Mesenchymal stem cell (in vitro differentiated cells and primary cell): ENCODE measurements around the gene RBL2.
"Not testable (repeated sequence)": the region's sequence is repeated elsewhere in the genome, so short reads cannot be mapped to it uniquely, and the experiment has no call there.

ENCODE experiments used
- DNase-seq: peaks from one replicate; pipeline ENCODE4 v3.0.0-alpha.2; 2013
- H2AFZ ChIP-seq: one replicate; pipeline ENCODE4 v1.6.1; 2013; ENCODE audit warnings: low read depth, mild to moderate bottlenecking, control low read depth, inconsistent platforms, low read length, moderate library complexity
- H2AK5ac ChIP-seq: 2 replicates; pipeline ENCODE4 v1.6.1; 2013; ENCODE audit warnings: low read length, moderate library complexity, mild to moderate bottlenecking, inconsistent platforms; ENCODE audit not compliant: severe bottlenecking
- H2BK120ac ChIP-seq: one replicate; pipeline ENCODE4 v1.6.1; 2013; ENCODE audit warnings: low read depth, mild to moderate bottlenecking, inconsistent platforms, low read length, moderate library complexity
- H2BK12ac ChIP-seq, 2 experiments: one replicate each; pipeline ENCODE4 v1.6.1; 2013; ENCODE audit warnings: inconsistent platforms in 2 of 2, low read length in 2 of 2, mild to moderate bottlenecking in 2 of 2, moderate library complexity in 2 of 2, control low read depth in 1 of 2
- H2BK15ac ChIP-seq: one replicate; pipeline ENCODE4 v1.6.1; 2013; ENCODE audit warnings: mild to moderate bottlenecking, low read depth, inconsistent platforms; ENCODE audit not compliant: poor library complexity, severe bottlenecking
- H2BK5ac ChIP-seq: 2 replicates; pipeline ENCODE4 v1.6.1; 2013; ENCODE audit warnings: low read depth, mild to moderate bottlenecking, low read length, control low read depth, inconsistent platforms; ENCODE audit not compliant: poor library complexity, severe bottlenecking
- H3K14ac ChIP-seq, 2 experiments: one replicate each; pipeline ENCODE4 v1.6.1; 2013; ENCODE audit warnings: inconsistent platforms in 2 of 2, low read length in 2 of 2, control low read depth in 1 of 2, mild to moderate bottlenecking in 1 of 2, moderate library complexity in 1 of 2
- H3K18ac ChIP-seq, 2 experiments: one replicate each; pipeline ENCODE4 v1.6.1; 2013; ENCODE audit warnings: inconsistent platforms in 2 of 2, low read length in 2 of 2, control low read depth in 1 of 2, low read depth in 1 of 2, mild to moderate bottlenecking in 1 of 2
- H3K23ac ChIP-seq, 2 experiments: one replicate each; pipeline ENCODE4 v1.6.1; 2013; ENCODE audit warnings: inconsistent platforms in 2 of 2, low read length in 2 of 2, mild to moderate bottlenecking in 2 of 2, moderate library complexity in 2 of 2, control low read depth in 1 of 2
- H3K27ac ChIP-seq: 2 replicates; pipeline ENCODE4 v1.5.1; 2013; ENCODE audit warnings: mild to moderate bottlenecking, moderate library complexity, low read length, control low read depth, inconsistent platforms; ENCODE audit not compliant: poor library complexity, severe bottlenecking
- H3K27me3 ChIP-seq, 2 experiments: 2 replicates each; pipeline versions ENCODE4 v1.6.1 to v1.7.0; 2013; ENCODE audit warnings: low read length in 2 of 2, mild to moderate bottlenecking in 2 of 2, moderate library complexity in 2 of 2, control low read depth in 1 of 2, inconsistent platforms in 1 of 2; ENCODE audit not compliant: control insufficient read depth in 1 of 2, insufficient read depth in 1 of 2
- H3K36me3 ChIP-seq, 2 experiments: 2 replicates each; pipeline versions ENCODE4 v1.6.1 to v1.7.0; 2013; ENCODE audit warnings: low read length in 2 of 2, control low read depth in 1 of 2, inconsistent platforms in 1 of 2, low read depth in 1 of 2, mild to moderate bottlenecking in 1 of 2; ENCODE audit not compliant: insufficient read depth in 2 of 2, control insufficient read depth in 1 of 2
- H3K4ac ChIP-seq, 2 experiments: one replicate each; pipeline ENCODE4 v1.6.1; 2013; ENCODE audit warnings: inconsistent platforms in 2 of 2, low read length in 2 of 2, mild to moderate bottlenecking in 2 of 2, moderate library complexity in 2 of 2, control low read depth in 1 of 2, low read depth in 1 of 2
- H3K4me1 ChIP-seq: 2 replicates; pipeline ENCODE4 v1.6.1; 2013; ENCODE audit warnings: low read depth, low read length, control low read depth; ENCODE audit not compliant: control insufficient read depth, insufficient read depth
- H3K4me2 ChIP-seq: 2 replicates; pipeline ENCODE4 v1.6.1; 2013; ENCODE audit warnings: low read length, mild to moderate bottlenecking, inconsistent platforms; ENCODE audit not compliant: poor library complexity, severe bottlenecking
- H3K4me3 ChIP-seq, 2 experiments: 2 replicates each; pipeline versions ENCODE4 v1.5.1 to v1.7.0; 2013; ENCODE audit warnings: low read length in 2 of 2, mild to moderate bottlenecking in 2 of 2, control low read depth in 1 of 2, low read depth in 1 of 2; ENCODE audit not compliant: insufficient read depth in 1 of 2
- H3K79me1 ChIP-seq: replicated peaks from 2 replicates; pipeline ENCODE4 v1.6.1; 2013; ENCODE audit warnings: mild to moderate bottlenecking, control low read depth, low read length, inconsistent platforms; ENCODE audit not compliant: poor library complexity, severe bottlenecking
- H3K9ac ChIP-seq: 2 replicates; pipeline ENCODE4 v1.7.0; 2013; ENCODE audit warnings: mild to moderate bottlenecking, low read length, moderate library complexity
- H3K9me3 ChIP-seq: 2 replicates; pipeline ENCODE4 v1.7.0; 2013; ENCODE audit warnings: mild to moderate bottlenecking, low read length; ENCODE audit not compliant: control insufficient read depth
- H4K8ac ChIP-seq: one replicate; pipeline ENCODE4 v1.6.1; 2013; ENCODE audit warnings: inconsistent platforms, mild to moderate bottlenecking, low read length, moderate library complexity
- H4K91ac ChIP-seq: one replicate; pipeline ENCODE4 v1.6.1; 2013; ENCODE audit warnings: mild to moderate bottlenecking, low read length, inconsistent platforms
- WGBS: methylation state at CpG from one replicate; pipeline ENCODE4 v1.1.7; 2013; ENCODE audit warnings: mixed read lengths; 5-methylcytosine and 5-hydroxymethylcytosine counted together

The RBL2 gene

GRCh38 chr16:53511403-53512280, 77.4 kb downstream of the RBL2 start:
- no peaks in the 10 kb centered on the region for H3K36me3 ChIP-seq
- H3K4me3 ChIP-seq = no peak overlapping the region
- H2BK120ac ChIP-seq = no peak overlapping the region
- no peak overlapping the region for H3K23ac ChIP-seq
- H3K14ac ChIP-seq = no peak overlapping the region
- H3K4me2 ChIP-seq = no peak overlapping the region
- no peak overlapping the region for H4K91ac ChIP-seq
- H2BK12ac ChIP-seq = no peak overlapping the region
- no peak overlapping the region for H2BK5ac ChIP-seq
- no peak overlapping the region for H3K27ac ChIP-seq
- 83% methylated on average over 11 of the region's 12 CpGs for WGBS
- H3K27me3 ChIP-seq = no peaks in the 10 kb centered on the region
- H2AK5ac ChIP-seq = no peak overlapping the region
- H3K18ac ChIP-seq = no peak overlapping the region
- no peak overlapping the region for H3K9ac ChIP-seq
- DNase-seq = no peak
- H3K4ac ChIP-seq = no peak overlapping the region
- H3K79me1 ChIP-seq = no peaks in the 10 kb centered on the region
- no peak overlapping the region for H2BK15ac ChIP-seq
- H2AFZ ChIP-seq = no peak overlapping the region
- H3K4me1 ChIP-seq = peaks cover 3% of the 10 kb centered on the region
- no peak overlapping the region for H4K8ac ChIP-seq
- no peaks in the 10 kb centered on the region for H3K9me3 ChIP-seq

- not testable (repeated sequence) for H3K9ac ChIP-seq, H3K27me3 ChIP-seq, DNase-seq, H3K14ac ChIP-seq, H2AK5ac ChIP-seq, H4K8ac ChIP-seq, H2BK15ac ChIP-seq, H3K27ac ChIP-seq, H3K36me3 ChIP-seq, H4K91ac ChIP-seq, H3K79me1 ChIP-seq, H3K18ac ChIP-seq, H3K4me1 ChIP-seq, H3K4me3 ChIP-seq, H3K9me3 ChIP-seq, H2BK5ac ChIP-seq, H3K4me2 ChIP-seq, H3K4ac ChIP-seq, H2AFZ ChIP-seq, H2BK120ac ChIP-seq, H2BK12ac ChIP-seq, H3K23ac ChIP-seq
- WGBS = no CpG with 5 or more reads among the region's 1 CpG
Measured at GRCh38 chr16:53512795-53513194, 78.5 kb downstream of the RBL2 start.

- Histone ChIP-seq H3K27ac (no peak overlapping the region), H3K4me3 (no peak overlapping the region), H2AFZ (no peak overlapping the region), H3K14ac (no peak overlapping the region), H3K4me1 (no peaks in the 10 kb centered on the region), H3K23ac (no peak overlapping the region), H3K36me3 (no peaks in the 10 kb centered on the region), H3K79me1 (no peaks in the 10 kb centered on the region), H3K4ac (no peak overlapping the region), H3K27me3 (no peaks in the 10 kb centered on the region), H2BK15ac (no peak overlapping the region), H2BK5ac (no peak overlapping the region), H3K4me2 (no peak overlapping the region), H4K8ac (no peak overlapping the region), H3K9ac (no peak overlapping the region), H3K18ac (no peak overlapping the region), H4K91ac (no peak overlapping the region), H2BK12ac (no peak overlapping the region), H2BK120ac (no peak overlapping the region), H2AK5ac (no peak overlapping the region), H3K9me3 (no peaks in the 10 kb centered on the region)
- no peak for DNase-seq
- 84% methylated on average over 6 of the region's 6 CpGs for WGBS
Measured at GRCh38 chr16:53515259-53515658, 81.0 kb downstream of the RBL2 start.

GRCh38 chr16:53515811-53516210, 81.5 kb downstream of the RBL2 start:
- Histone ChIP-seq H3K4ac (no peak overlapping the region), H3K27ac (no peak overlapping the region), H3K9me3 (no peaks in the 10 kb centered on the region), H3K4me1 (no peaks in the 10 kb centered on the region), H4K91ac (no peak overlapping the region), H4K8ac (no peak overlapping the region), H2AK5ac (no peak overlapping the region), H2BK12ac (no peak overlapping the region), H2BK5ac (no peak overlapping the region), H2AFZ (no peak overlapping the region), H3K9ac (no peak overlapping the region), H3K18ac (no peak overlapping the region), H3K23ac (no peak overlapping the region), H3K4me3 (no peak overlapping the region), H3K4me2 (no peak overlapping the region), H3K36me3 (no peaks in the 10 kb centered on the region), H2BK120ac (no peak overlapping the region), H3K79me1 (no peaks in the 10 kb centered on the region), H2BK15ac (no peak overlapping the region), H3K27me3 (no peaks in the 10 kb centered on the region), H3K14ac (no peak overlapping the region)
- 79% methylated on average over 2 of the region's 2 CpGs for WGBS
- DNase-seq = no peak
